Measurements from ENCODE around the gene CD93.

The CD93 gene

GRCh38 chr20:23099791-23100719 is 13.9 kb upstream of the CD93 start:
- DNase-seq (ENCODE audit: low read depth in 2 of 2): no peak

GRCh38 chr20:23097636-23098580 is 11.8 kb upstream of the CD93 start:
- no peak for DNase-seq (ENCODE audit: low read depth in 2 of 2)

- DNase-seq (ENCODE audit: low read depth in 2 of 2): no peak
Measured at GRCh38 chr20:23096986-23097520, 10.9 kb upstream of the CD93 start.

GRCh38 chr20:23096097-23096496 is 10.0 kb upstream of the CD93 start:
- no peak for DNase-seq (ENCODE audit: low read depth in 2 of 2)

GRCh38 chr20:23095499-23095898 is 9.4 kb upstream of the CD93 start:
- no peak for DNase-seq (ENCODE audit: low read depth in 2 of 2)

GRCh38 chr20:23094927-23095326 is 8.8 kb upstream of the CD93 start:
- no peak for DNase-seq (ENCODE audit: low read depth in 2 of 2)

- no peak for DNase-seq (ENCODE audit: low read depth in 2 of 2)
Measured at GRCh38 chr20:23094213-23094896, 8.2 kb upstream of the CD93 start.

- DNase-seq (ENCODE audit: low read depth in 2 of 2): no peak
Measured at GRCh38 chr20:23093613-23094012, 7.5 kb upstream of the CD93 start.

- no peak for DNase-seq (ENCODE audit: low read depth in 2 of 2)
Measured at GRCh38 chr20:23092861-23093495, 6.9 kb upstream of the CD93 start.

- no peak for DNase-seq (ENCODE audit: low read depth in 2 of 2)
Measured at GRCh38 chr20:23092384-23092756, 6.2 kb upstream of the CD93 start.

GRCh38 chr20:23091721-23092383 is 5.7 kb upstream of the CD93 start:
- DNase-seq (ENCODE audit: low read depth in 2 of 2): no peak

GRCh38 chr20:23090878-23091277 is 4.8 kb upstream of the CD93 start:
- DNase-seq (ENCODE audit: low read depth in 2 of 2): no peak

- no peak for DNase-seq (ENCODE audit: low read depth in 2 of 2)
Measured at GRCh38 chr20:23090147-23090546, 4.0 kb upstream of the CD93 start.

- no peak for DNase-seq (ENCODE audit: low read depth in 2 of 2)
Measured at GRCh38 chr20:23088866-23089265, 2.7 kb upstream of the CD93 start.

- no peak for DNase-seq (ENCODE audit: low read depth in 2 of 2)
Measured at GRCh38 chr20:23087587-23088251, 1.6 kb upstream of the CD93 start.

- no peak for DNase-seq (ENCODE audit: low read depth in 2 of 2)
Measured at GRCh38 chr20:23086931-23087411, 847 bp upstream of the CD93 start.

GRCh38 chr20:23085436-23086055 is 578 bp downstream of the CD93 start:
- DNase-seq (ENCODE audit: low read depth in 2 of 2): no peak

- no peak for DNase-seq (ENCODE audit: low read depth in 2 of 2)
Measured at GRCh38 chr20:23084845-23085365, 1.2 kb downstream of the CD93 start.

- DNase-seq (ENCODE audit: low read depth in 2 of 2): no peak
Measured at GRCh38 chr20:23084282-23084844, 1.8 kb downstream of the CD93 start.

Measured in stimulated activated CD4-positive, alpha-beta T cell treated with anti-CD3 and anti-CD28 coated beads, Interleukin-1b, Interleukin-23, amount 100 ng/mL, for 1 hour (primary cell).